ENCODE measurements around the gene ARHGAP15.

The ARHGAP15 gene

DNA sequence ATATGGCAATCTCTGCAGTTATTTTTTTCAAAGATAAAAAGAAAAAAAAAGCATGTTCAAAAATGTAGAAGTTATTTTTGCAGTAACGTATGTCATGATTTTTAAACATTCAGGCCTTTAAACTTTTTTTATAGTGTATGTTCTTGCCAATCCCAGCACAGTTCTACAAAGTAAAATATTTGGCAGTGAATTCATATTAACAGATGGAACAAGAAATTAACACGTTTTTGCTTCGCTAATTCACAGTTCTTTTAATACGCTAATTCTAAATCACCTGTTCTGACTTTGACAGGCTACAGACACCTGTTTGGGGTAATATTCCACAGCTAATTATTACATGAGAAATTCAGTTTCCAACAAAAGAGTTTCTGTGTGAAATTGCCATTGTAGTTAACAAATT is 183.2 kb downstream of the ARHGAP15 start:
- TF ChIP-seq GATA1 (IDR thresholded peaks at IDR 0.05; ENCODE audit: low read depth, low read length): no peak
- no peak for TF ChIP-seq POLR2A (IDR thresholded peaks at IDR 0.05; ENCODE audit: low read length)
- no peak for DNase-seq

DNA sequence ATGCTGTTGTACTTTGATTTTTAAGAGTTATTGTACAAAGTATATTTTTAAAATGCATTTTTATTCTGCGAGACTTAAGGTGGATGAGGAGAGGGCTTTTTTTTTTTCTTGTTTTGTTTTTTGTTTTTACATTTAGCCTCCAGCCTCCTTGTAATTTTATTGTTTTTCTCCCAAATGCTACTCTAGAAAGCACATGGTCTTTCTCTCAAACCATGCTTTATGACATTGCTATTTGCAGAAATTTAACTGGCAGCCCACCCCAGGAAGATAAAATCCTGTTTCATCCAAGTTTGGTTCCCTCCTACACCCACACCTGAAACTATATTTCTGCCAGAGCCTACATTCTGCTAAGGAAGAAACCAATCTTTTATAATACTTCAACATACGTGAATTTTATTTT is 184.6 kb downstream of the ARHGAP15 start:
- TF ChIP-seq GATA1 (IDR thresholded peaks at IDR 0.05; ENCODE audit: low read depth, low read length) (no peak), POLR2A (IDR thresholded peaks at IDR 0.05; ENCODE audit: low read length) (no peak)
- no peak for DNase-seq

DNA sequence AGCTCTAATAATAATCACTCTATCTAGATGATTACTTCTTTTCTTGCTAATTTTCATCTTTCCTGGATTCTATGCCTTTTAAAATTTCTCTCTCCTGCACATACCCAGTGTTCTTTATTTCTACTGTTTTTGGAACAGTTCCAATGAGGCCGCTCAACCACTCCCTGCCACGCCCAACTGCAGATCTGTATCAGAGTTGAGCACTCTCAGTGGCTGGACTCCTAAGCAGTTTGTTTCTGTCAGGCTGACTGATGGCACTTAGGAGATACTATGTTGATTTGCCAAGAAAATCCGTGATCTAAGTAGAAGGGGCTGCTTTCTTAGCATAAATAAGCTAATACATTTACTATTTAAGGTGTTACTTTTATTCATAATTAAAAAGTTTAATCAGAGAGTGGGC is 192.8 kb downstream of the ARHGAP15 start:
- TF ChIP-seq POLR2A (IDR thresholded peaks at IDR 0.05; ENCODE audit: low read length): no peak
- no peak for TF ChIP-seq GATA1 (IDR thresholded peaks at IDR 0.05; ENCODE audit: low read depth, low read length)
- peak; percentile 84 to 89 for DNase-seq

DNA sequence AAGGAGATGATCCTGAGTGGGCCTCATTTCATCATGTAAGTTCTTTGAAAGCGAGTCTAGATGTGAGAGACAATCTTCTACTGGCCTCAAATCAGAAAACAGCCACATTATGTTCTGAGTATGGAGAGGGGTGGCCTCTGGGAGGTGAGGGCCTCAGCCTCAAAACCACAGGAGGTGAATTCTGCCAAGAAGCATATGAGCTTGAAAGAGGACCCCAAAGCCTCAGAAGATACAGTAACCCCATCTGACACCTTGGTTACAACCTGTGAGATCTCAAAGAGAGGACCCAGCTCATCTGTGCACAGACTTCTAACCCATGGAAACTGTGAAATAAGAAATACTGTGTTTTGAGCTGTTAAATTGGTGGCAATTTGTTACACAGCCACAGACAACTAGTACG is 200.1 kb downstream of the ARHGAP15 start:
- DNase-seq: no peak
- TF ChIP-seq POLR2A (IDR thresholded peaks at IDR 0.05; ENCODE audit: low read length) (no peak), GATA1 (IDR thresholded peaks at IDR 0.05; ENCODE audit: low read depth, low read length) (no peak)

DNA sequence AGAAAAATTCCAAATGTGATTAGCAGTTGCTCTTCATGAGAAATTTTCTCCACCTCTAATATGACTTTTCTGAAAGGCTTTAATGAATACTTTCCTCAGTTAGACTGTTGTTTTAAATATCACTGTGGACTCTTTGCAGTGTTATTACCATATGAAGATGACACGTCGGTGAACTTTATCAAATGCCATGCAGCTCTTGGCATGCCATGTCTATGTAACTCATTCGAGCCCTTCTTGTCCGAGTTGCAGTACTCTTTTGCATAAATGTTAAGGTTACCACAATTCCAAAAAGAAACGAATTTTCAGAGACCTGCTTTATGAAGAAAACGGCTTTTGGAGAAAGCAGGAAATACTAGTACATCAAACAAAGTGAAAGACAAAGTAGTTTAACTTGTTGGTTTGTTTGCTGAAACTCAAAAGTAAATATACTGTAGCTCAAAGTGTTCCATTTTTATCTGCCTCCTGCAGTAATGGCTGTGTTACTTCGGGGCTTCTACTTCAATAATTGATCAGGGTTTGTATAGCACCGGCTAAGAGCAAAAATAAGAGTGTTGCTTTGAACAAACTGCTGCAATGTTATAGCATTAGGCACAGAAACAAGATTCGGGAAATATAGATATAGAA is 204.1 kb downstream of the ARHGAP15 start:
- DNase-seq: no peak
- no peak for TF ChIP-seq POLR2A (IDR thresholded peaks at IDR 0.05; ENCODE audit: low read length)

DNA sequence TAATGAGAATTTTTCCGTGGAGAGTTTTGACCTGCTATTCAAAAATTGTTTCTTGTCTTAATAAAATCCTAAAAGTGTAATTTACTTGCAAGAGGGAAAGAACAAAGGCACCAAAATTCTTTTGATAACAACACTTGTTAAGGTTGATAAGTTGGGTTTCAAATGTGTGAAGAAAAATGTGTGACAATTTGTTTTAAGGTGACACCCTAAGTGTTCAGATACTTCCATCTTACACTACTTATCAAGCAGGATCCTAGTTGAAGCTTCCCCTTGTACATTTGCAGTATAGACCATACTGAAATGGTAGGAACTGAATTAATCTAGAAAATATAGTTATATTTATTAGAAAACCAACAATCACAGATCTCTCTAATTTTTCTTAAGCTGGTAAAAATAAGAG is 204.6 kb downstream of the ARHGAP15 start:
- no peak for TF ChIP-seq GATA1 (IDR thresholded peaks at IDR 0.05; ENCODE audit: low read depth, low read length)
- no peak for TF ChIP-seq POLR2A (IDR thresholded peaks at IDR 0.05; ENCODE audit: low read length)

DNA sequence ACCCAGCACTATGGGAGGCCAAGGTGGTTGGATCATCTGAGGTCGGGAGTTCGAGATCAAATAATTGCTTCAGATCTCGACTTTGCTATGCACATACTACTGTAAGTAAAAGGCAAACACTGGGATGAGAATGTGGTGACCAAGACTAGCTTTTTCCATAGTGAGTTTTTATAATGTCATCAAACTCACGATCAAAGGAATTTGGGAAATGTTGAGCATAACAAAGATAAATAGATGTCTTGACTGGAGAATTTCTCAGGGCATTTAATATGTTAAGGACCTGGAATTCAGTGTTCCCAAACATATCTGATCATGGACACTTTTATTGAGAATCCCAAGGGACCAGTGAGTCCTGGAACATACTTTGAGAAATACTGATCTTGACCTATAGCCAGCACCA is 205.6 kb downstream of the ARHGAP15 start:
- TF ChIP-seq GATA1 (IDR thresholded peaks at IDR 0.05; ENCODE audit: low read depth, low read length): no peak
- no peak for TF ChIP-seq POLR2A (IDR thresholded peaks at IDR 0.05; ENCODE audit: low read length)
- no peak for DNase-seq

More for the DNA sequence above, 204.6 kb downstream of the ARHGAP15 start:
- DNase-seq: no peak

DNA sequence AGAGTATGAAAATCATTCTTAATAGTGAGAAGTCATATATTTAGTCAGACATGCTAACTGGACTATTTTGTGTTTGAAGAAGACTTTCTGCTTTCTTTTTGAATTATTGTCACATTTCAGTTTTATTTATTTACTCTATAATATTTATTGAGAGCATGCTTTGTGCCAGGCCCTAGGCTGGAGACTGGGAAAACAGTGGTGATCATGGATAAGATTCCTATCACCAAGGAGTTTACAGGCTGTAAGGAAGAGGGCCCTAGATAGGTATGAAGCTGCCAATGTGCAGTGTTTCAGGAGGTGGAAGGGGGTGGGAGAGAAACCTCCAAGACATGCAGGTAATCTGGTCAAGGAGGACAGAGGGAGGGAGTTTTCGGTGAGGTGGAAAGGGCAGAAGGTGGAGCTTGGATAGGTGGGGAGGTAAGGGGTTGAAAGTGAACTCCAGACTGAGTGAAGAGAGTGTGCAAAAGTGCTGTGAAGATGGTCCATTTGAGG is 207.5 kb downstream of the ARHGAP15 start:
- DNase-seq: no peak
- TF ChIP-seq GATA1 (IDR thresholded peaks at IDR 0.05; ENCODE audit: low read depth, low read length) (no peak), POLR2A (IDR thresholded peaks at IDR 0.05; ENCODE audit: low read length) (no peak)

DNA sequence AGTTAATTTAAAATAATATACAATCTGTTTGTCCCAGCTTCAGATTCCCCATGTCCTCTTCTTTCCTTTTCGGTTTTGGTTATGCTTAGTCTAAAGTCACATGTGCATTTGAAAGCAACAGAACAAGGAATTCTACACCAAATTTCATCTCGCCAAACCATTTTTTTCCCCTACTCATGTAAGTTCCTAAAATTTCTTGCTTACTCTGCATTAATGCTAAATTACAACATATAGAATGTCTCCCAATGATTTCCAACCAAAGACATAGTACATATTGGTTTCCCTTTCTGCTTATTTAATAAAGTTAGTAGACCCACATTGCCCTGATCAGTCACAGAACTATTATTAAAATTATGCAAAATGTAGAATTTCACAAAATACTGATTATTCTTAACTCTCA is 212.3 kb downstream of the ARHGAP15 start:
- DNase-seq: no peak
- TF ChIP-seq POLR2A (IDR thresholded peaks at IDR 0.05; ENCODE audit: low read length) (no peak), GATA1 (IDR thresholded peaks at IDR 0.05; ENCODE audit: low read depth, low read length) (no peak)

DNA sequence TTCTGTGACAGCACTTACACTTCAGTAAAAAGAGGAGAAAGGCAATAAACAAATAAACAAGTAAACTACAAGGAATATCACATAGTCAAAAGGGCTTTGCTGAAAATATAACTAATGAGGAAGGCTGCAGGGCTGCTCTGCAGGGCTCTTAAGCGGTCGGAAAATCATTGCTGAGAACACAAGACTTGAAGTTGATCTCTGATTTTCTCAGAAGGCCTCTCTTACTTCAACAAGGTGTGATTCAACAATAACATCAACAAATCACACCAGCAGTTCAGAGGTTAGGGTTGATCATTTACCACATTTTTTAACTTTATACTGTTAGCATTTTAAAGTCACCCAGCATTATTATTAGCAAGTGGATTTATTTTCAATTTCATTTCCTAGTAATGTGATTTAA is 215.6 kb downstream of the ARHGAP15 start:
- DNase-seq: no peak
- TF ChIP-seq GATA1 (IDR thresholded peaks at IDR 0.05; ENCODE audit: low read depth, low read length): no peak
- TF ChIP-seq POLR2A (IDR thresholded peaks at IDR 0.05; ENCODE audit: low read length): no peak

DNA sequence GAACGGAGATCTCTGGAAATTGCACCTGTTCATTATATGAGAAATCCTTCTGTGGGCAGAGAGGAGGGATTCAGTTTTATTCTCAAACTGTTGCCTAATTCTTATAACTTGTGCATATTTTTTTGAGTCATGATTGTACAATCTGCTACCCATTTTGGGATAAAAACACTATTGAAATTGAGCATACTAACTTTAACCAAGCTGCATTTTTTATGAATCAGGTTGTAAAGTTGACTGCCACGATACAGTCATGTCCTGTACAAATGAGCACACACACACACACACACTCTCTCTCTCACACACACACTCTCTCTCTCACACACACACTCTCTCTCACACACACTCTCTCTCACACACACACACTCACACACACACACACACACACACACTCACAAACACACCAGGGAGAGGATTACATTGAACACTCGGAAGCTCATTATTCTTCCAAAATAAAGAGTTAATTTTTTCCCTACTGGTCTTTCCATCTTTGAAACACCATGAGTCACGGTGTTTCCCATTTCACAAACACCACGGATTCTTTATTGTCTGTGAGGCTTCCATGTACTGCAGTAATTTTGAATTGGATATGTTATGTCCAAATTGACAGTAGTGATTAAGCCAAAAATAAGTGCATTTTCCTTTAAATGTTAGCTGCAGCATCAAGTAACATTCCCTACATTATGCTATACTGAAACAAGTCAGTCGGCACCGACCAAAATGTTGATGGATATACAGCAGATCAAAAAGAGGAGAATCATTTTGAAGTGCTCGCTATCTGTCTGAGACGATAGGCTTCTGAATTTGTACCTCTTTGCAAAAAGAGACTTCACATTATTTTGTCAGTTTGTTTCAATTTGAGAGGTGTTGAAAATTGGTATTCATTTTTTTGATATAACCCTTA is 216.9 kb downstream of the ARHGAP15 start:
- no peak for DNase-seq

DNA sequence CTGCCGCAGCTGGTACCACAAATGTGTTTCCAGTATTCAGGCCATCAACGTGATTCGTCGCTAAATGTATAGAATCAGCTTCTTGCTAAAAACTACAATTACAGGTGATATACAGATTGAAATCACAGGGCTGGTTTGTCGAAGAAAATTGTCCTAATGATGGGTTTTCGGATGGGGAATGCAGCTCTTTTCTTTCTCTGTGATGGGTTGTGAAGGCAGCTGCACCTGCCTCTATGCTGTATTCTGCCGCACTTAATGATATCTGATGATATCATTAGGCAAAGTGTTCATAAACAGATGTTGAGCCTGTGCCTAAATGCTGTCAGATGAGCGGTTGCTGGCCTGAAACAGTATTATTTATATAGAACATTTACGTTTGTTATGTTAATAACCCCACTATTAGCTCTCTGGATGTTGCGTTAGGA is 218.1 kb downstream of the ARHGAP15 start:
- DNase-seq: no peak
- TF ChIP-seq GATA1 (IDR thresholded peaks at IDR 0.05; ENCODE audit: low read depth, low read length) (no peak), POLR2A (IDR thresholded peaks at IDR 0.05; ENCODE audit: low read length) (no peak)

More for the DNA sequence above, 216.9 kb downstream of the ARHGAP15 start:
- TF ChIP-seq POLR2A (IDR thresholded peaks at IDR 0.05; ENCODE audit: low read length) (no peak), GATA1 (IDR thresholded peaks at IDR 0.05; ENCODE audit: low read depth, low read length) (no peak)

DNA sequence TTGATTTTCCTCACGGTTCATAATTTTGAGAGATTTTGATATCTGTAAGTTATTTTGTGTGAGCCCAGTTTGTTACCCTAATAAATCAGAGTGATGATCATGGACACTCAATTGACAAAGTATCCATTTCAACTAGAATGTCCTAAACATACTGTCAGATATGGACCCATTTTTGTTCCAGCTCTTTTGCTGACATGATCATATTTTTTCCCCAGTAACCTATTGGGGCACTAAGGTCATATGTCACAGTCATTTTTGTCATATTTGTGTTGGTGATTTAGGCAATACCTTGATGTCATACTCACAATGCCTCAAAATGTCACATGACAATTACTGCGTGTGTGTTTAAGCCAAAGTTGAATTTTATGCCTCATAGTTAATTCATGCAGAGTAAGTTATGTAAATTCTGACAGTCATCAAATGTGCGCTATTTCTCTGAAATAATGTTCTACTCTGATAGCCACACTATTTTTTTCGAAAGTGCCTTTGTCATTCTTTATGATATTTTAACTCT is 218.7 kb downstream of the ARHGAP15 start:
- no peak for DNase-seq
- TF ChIP-seq POLR2A (IDR thresholded peaks at IDR 0.05; ENCODE audit: low read length) (no peak), GATA1 (IDR thresholded peaks at IDR 0.05; ENCODE audit: low read depth, low read length) (no peak)

DNA sequence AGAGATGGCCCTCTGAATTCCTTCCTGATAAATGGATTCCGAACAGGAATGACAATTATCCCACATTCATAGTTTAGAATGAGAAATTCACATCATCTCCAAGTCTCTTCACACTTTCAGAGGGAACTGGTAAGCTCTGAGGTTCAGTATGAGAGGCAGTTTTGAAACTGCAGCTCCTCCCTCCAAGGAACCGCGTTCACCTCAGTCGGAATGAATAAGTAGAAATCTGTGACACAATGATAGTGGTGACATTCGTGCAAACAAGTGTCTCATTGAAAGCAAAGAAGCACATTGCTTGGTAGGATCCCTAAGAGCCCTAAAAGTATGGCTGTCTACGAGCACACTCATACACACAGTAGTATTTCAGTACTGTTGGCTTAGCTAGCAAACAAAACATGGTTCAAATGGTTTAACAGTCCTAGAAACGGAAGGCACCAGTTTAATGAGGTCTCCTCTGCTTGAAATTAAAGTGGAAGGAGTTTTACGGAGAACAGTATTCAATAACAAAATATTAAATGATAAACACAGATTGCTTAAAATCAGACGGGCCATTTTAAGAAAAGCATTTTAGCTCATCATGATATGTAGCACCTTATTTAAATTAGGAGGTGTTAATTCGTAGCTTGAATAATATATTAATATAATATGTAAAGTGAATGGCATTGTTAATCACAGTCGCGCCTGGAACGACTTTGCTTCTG is 225.0 kb downstream of the ARHGAP15 start:
- TF ChIP-seq POLR2A (IDR thresholded peaks at IDR 0.05; ENCODE audit: low read length) (no peak), GATA1 (IDR thresholded peaks at IDR 0.05; ENCODE audit: low read depth, low read length) (no peak)
- no peak for DNase-seq

Measured in erythroblast (primary cell).